Vagina (tissue), 2 donors: ENCODE measurements around the gene SLC51A. TPM values are rescaled to one million over a fixed set of nuclear protein-coding genes. Genes with fewer than 3 reads are reported as not detected.

ENCODE experiments used
- DNase-seq, 2 donors: peaks; one replicate each; pipeline ENCODE4 v3.0.0-alpha.2; 2017; ENCODE audit errors: extremely low spot score in 2 of 2
- H3K27ac ChIP-seq: fragments of 200-600 bp; sonication (generic); one replicate; pipeline ENCODE4 v1.5.1; 2019
- H3K27me3 ChIP-seq: fragments of 200-600 bp; sonication (generic); one replicate; pipeline ENCODE4 v1.5.1; 2019
- H3K36me3 ChIP-seq, 2 donors: fragments of 200-600 bp; sonication (generic); one replicate each; pipeline ENCODE4 v1.5.1; 2017 to 2019
- H3K4me1 ChIP-seq: fragments of 200-600 bp; sonication (generic); one replicate; pipeline ENCODE4 v1.5.1; 2019
- H3K4me3 ChIP-seq, 2 donors: fragments of 200-600 bp; sonication (generic); 1 replicate in 1 of 2; 2 replicates in 1 of 2; pipeline ENCODE4 v1.5.1; 2016 to 2019
- H3K9me3 ChIP-seq: fragments of 200-600 bp; sonication (generic); one replicate; pipeline ENCODE4 v1.5.1; 2019
- CTCF ChIP-seq, 3 experiments: fragments of 450-650 bp in 2 of 3; fragments of 200-600 bp in 1 of 3; sonication (generic) in 1 of 3; IDR thresholded peaks; one replicate each; pipeline ENCODE4 v1.5.1; 2017 to 2019; ENCODE audit warnings: antibody characterized with exemption in 3 of 3, mild to moderate bottlenecking in 2 of 3, moderate library complexity in 2 of 3
- POLR2A ChIP-seq, 2 donors: fragments of 450-650 bp; IDR thresholded peaks; one replicate each; pipeline ENCODE4 v1.6.1; 2017; ENCODE audit warnings: antibody characterized with exemption in 2 of 2, mild to moderate bottlenecking in 2 of 2, moderate library complexity in 2 of 2
- POLR2AphosphoS5 ChIP-seq, 2 donors: sonication (generic); formaldehyde crosslinking; IDR thresholded peaks; one replicate each; pipeline ENCODE4 v1.9.0; 2017; ENCODE audit warnings: antibody characterized with exemption in 2 of 2, mild to moderate bottlenecking in 2 of 2, low read depth in 1 of 2; ENCODE audit not compliant: insufficient read depth in 1 of 2
- intact Hi-C: fragments of 100-400 bp; cut with DNase I; formaldehyde crosslinking; loops from one replicate; pipeline ENCODE4 v1.15.1; 2023
- total RNA-seq: library from RNA; depleted of rRNA; stranded (reverse); fragments of >200 nt; gene quantifications from one replicate; pipeline ENCODE4 v1.2.3, GENCODE V29; 2016

SLC51A gene
- total RNA-seq, 1 donor from 2014 or later: 1.2 TPM

DNA sequence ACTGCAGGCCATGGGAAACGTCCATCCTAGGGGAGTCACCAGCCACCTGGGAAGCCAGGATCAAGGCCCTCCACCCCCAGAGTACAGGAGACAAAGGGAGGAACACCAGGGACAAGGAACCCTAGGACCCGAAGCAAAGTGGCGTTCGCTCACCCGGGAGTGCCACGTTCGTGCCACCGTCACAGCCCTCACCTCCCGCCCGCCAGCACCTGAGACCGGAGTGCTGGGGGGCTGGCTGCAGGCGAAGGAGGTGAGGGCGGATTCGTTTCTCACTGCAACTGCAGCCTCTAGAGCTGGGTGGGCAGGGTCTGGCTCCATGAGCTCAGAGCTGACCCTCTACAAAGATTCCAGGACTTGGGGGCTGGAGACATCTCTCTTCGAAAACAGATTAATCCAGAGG is 31.5 kb upstream of the SLC51A start:
- TF ChIP-seq CTCF (IDR thresholded peaks at IDR 0.05) (no peak), POLR2AphosphoS5 (IDR thresholded peaks at IDR 0.05; ENCODE audit: insufficient read depth in 1 of 2, low read depth in 1 of 2) (no peak), POLR2A (IDR thresholded peaks at IDR 0.05) (no peak)

DNA sequence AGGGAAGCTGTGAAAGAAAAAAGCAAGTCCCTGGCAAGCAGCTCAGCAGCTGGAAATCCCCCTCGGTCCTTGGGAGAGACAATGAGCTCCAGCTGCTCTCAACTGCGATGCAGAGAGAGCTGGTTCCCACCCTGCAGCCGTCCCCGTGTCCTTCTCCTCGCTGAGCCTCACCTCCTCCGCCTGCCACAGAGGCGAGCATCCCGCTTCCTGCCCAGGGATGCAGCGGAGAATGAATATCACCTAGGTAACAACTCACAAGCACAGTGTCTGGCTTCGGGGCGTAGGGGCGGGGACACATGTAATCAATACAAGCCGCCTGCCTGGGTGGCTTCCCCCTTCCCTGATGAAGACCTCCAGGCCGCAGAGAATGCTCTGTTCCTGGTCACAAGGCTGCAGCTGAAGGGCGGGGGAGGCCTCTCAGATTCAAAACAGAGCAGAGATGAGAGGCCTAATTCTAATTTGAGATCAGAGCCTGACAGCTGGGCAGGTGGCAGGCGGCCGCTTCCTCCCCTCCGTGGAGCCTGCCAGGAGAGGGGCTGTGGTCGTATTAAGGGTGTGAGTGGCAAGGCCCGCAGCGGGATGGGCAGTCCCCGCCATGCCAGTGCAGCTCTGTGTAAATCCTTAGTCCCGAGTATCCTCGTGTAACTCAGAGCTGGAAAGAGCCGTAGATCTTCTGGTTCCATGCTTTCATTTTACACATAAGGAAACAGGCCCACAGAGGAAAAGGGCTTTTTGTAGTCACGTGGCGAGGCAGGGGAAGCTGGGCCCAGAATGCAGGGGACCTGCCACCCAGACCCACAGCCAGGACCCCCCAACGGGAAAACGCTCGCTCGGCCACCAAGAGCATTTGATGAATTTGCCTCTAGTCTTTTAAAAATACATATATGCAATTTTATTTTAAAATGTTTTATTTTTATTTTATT is 29.4 kb upstream of the SLC51A start:
- H3K4me1 ChIP-seq: peaks cover 8% of the 10 kb centered on the region
- DNase-seq: no peak
- no peaks in the 10 kb centered on the region for H3K36me3 ChIP-seq
- peak overlapping the region; percentile 46 for H3K27ac ChIP-seq
- H3K9me3 ChIP-seq: no peaks in the 10 kb centered on the region
- TF ChIP-seq POLR2AphosphoS5 (IDR thresholded peaks at IDR 0.05; ENCODE audit: insufficient read depth in 1 of 2, low read depth in 1 of 2) (peak in 1 of 2 donors; percentile 24), CTCF (IDR thresholded peaks at IDR 0.05) (no peak)
- intact Hi-C loops: no loop called here
- H3K27me3 ChIP-seq: no peaks in the 10 kb centered on the region
- peak overlapping the region in 1 of 2 donors; percentile 11 for H3K4me3 ChIP-seq

More for the DNA sequence above, 31.5 kb upstream of the SLC51A start:
- H3K27ac ChIP-seq: no peak overlapping the region
- no peaks in the 10 kb centered on the region for H3K36me3 ChIP-seq
- intact Hi-C loops: no loop called here
- H3K27me3 ChIP-seq: no peaks in the 10 kb centered on the region
- no peaks in the 10 kb centered on the region for H3K9me3 ChIP-seq
- H3K4me1 ChIP-seq: peaks cover 8% of the 10 kb centered on the region
- H3K4me3 ChIP-seq: no peak overlapping the region
- DNase-seq: no peak

- no peak for DNase-seq
- Histone ChIP-seq H3K4me3 (no peak overlapping the region), H3K27me3 (no peaks in the 10 kb centered on the region), H3K9me3 (no peaks in the 10 kb centered on the region), H3K27ac (no peak overlapping the region), H3K4me1 (peaks cover 8% of the 10 kb centered on the region), H3K36me3 (no peaks in the 10 kb centered on the region)
- TF ChIP-seq POLR2A (IDR thresholded peaks at IDR 0.05) (no peak), CTCF (IDR thresholded peaks at IDR 0.05) (no peak), POLR2AphosphoS5 (IDR thresholded peaks at IDR 0.05; ENCODE audit: insufficient read depth in 1 of 2, low read depth in 1 of 2) (no peak)
- intact Hi-C loops: no loop called here
Measured at GRCh38 chr3:196189566-196190347, 26.6 kb upstream of the SLC51A start.

DNA sequence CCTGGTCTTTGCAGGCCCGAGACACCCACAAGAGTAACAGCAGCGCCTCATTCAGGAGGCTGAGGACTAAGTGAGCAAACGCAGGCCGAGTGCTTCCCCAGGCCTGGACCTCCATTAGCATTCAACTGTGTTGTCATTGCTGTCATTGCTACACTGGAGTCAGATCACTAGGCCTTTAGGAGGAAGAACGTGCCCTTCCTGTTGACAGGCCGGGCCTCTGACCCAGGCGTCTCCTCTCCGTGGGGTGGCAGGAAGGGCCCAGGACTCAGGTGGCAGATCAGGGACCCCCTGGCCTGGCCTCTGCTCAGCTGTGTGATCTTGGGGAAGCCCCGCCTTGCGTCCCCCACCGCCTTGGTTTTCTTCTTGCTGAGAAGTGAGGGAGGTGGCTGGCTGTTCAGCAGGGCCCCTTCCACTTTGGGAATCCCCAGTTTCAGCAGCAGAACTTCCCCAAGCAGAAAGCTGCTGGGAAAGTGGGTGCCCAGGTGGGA is 24.3 kb upstream of the SLC51A start:
- Histone ChIP-seq H3K36me3 (no peaks in the 10 kb centered on the region), H3K27me3 (no peaks in the 10 kb centered on the region), H3K4me3 (no peak overlapping the region), H3K4me1 (peaks cover 2% of the 10 kb centered on the region), H3K27ac (peak overlapping the region; percentile 18), H3K9me3 (no peaks in the 10 kb centered on the region)
- intact Hi-C loops: no loop called here
- TF ChIP-seq POLR2AphosphoS5 (IDR thresholded peaks at IDR 0.05; ENCODE audit: insufficient read depth in 1 of 2, low read depth in 1 of 2): no peak
- no peak for DNase-seq

GRCh38 chr3:196192524-196193051 is 23.7 kb upstream of the SLC51A start:
- Histone ChIP-seq H3K27ac (peak overlapping the region; percentile 18), H3K27me3 (no peaks in the 10 kb centered on the region), H3K9me3 (no peaks in the 10 kb centered on the region), H3K4me1 (no peaks in the 10 kb centered on the region), H3K36me3 (no peaks in the 10 kb centered on the region), H3K4me3 (no peak overlapping the region)
- intact Hi-C loops: no loop called here
- no peak for TF ChIP-seq POLR2A (IDR thresholded peaks at IDR 0.05)
- no peak for TF ChIP-seq POLR2AphosphoS5 (IDR thresholded peaks at IDR 0.05; ENCODE audit: insufficient read depth in 1 of 2, low read depth in 1 of 2)
- TF ChIP-seq CTCF (IDR thresholded peaks at IDR 0.05): no peak
- no peak for DNase-seq
